HG02588 (cell line): ENCODE data around the gene KMT5C.

Experiments
- ATAC-seq: cut with Tn5 transposase; IDR thresholded peaks from one replicate; pipeline ENCODE4 v1.9.1; 2021; ENCODE audit warnings: mild to moderate bottlenecking, moderate library complexity; ENCODE audit not compliant: unreplicated experiment

Gene KMT5C

GRCh38 chr19:55366790-55367189 is 27.1 kb downstream of the KMT5C start:
- ATAC-seq: no peak

GRCh38 chr19:55368106-55368505 is 28.4 kb downstream of the KMT5C start:
- no peak for ATAC-seq

DNA sequence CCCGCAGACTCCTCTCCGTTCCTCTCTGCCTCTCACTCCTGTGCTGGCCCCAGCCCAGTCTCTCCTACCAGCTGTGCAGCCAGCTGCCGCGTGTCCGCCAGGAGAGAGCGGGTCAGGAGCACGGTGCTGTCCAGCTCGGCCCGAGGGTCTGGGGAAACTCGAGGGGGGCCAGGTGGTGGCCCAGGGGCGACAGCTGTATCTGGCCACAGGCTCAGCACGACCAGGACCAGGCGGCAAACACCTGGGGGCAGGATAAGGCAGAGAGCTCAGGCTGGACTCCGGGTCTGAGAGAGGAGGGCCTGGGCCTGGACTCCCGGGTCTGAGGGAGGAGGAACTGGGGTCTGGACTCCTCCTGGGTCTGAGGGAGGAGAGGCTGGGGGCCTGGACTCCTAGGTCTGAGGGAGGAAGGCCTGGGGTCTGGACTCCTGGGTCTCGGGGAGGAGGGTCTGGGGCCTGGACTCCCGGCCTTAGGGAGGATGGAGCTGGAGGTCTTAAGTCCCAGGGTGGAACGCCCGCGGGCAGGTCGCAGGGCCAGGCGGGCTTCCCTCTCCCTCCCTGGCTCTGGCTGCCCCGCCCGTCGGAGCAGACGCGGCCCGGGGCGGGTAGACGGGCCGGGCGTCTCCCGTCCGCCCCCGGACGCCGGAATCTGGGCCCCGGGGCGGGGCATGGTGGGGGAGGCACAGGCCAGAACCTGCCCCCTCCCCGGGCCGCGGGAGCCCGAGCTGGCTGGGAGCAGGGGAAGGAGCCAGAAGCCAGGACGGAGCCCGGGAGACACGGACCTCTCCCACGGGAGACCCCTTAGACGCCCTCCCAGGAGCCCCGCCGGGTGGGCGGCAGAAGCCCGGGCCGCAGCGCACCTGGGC is 29.3 kb downstream of the KMT5C start:
- no peak for ATAC-seq

GRCh38 chr19:55369653-55370304 is 30.1 kb downstream of the KMT5C start:
- no peak for ATAC-seq

DNA sequence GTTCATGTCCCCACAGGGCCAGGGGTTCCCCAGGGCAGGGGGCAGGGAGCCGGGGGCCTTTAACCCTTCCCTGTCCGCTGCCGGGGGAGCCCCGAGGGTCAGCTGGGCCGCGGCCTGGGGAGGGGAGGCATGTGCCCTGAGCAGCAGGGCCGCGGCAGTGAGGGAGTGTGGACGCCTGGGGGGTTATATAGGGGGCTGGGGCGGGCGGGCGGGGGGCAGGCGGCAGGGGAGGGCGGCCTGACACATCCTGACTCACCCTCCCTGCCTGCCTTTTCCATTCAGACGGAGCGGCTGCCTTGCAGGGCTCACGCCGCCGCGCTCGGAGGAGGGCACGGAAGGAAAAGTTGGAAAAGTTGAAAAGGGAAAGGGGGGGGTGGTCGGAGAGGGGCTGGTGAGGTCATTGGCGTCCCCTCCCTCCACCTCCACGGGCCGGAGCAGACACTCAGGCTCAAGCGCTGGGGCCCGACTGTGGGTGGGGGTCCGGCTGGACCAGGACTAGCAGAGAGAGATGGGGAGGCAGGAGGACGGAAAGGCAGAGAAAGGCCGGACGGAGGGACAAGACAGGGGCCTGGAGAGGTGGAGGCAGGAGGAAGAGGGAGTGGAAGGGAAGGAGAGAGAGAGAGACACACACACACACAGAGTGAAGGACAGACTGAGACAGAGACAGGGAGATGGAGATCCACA is 30.8 kb downstream of the KMT5C start, which contains the start of gene IL11:
Gene IL11, minus strand, starts transcription at position 159 of the 684 bp plus-strand sequence. Its CDS starts 153 bp downstream, at position 6.
- ATAC-seq: no peak

- ATAC-seq: no peak
Measured at GRCh38 chr19:55372316-55373081, 32.8 kb downstream of the KMT5C start.

- no peak for ATAC-seq
Measured at GRCh38 chr19:55373306-55373992, 33.8 kb downstream of the KMT5C start.

DNA sequence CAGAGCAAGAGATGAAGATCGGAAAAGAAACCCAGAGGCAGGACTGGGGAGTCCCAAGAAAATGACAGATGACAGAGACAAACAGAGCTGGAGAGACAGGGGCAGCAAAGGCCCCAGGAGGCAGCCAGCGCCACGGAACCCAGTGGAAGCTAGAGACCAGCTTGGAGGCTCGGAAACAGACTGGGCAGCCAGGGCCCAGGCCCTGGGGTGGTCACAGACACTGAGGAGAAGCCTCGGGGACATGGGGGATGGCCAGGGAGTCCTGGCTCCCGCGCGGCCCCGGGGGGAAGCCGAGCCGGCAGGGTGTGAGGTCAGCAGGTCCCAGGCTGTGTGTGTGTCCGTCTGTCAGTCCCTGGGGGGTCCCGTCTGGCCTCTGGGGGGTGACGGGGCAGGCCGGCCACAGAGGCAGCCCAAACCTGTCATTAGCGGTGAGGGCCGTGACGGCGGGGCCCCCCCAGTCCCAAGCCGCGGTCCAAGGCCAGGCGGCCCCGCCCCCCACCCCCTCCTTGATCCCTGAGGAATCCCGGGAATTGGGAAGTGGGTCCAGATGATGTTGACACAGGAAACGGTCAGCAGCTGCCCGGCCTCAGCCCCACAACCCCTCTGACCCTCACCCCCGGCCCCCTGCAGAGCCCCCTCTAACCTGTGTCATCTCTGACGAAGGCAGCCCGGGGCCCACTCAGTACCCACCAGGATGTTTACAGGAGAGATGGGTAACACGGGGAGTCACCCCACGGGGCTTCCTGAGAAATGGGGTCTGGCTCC is 34.5 kb downstream of the KMT5C start:
- ATAC-seq: no peak

DNA sequence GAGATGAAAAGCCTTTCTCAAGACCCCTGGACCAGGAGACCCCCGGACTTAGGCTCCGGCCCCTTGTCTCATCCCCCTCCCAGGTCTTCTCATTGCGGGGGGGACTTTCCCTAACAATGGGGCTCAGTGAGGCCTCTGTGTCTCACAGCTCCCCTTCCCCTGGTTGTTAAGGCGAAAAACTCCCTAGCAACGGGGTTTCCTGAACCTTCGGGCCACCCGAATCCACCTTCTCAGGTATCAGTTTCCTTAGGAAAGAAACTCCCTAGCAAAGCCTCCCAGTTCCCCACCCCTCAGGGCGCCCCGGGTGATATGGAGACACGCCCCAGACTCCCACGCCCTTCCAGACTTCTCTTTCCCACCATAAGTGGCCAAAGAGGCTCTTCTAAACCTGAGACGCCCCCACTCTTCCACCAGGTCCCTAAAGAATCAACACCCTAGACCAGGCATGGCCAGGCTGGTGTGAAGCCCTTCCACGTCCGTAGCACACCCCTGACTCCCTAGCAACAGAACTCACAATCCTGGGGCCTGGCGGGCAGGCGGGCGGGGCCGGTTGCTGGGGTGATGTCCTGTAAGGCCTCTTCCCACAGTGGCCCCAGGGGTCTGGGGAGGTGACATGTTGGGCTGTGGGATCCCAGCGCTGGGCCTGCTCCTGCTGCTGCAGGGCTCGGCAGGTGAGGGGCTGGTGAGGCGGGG is 36.7 kb downstream of the KMT5C start, which contains the start of gene TMEM190:
Gene TMEM190, plus strand, starts transcription at position 586 of the 693 bp plus-strand sequence. Its CDS starts 28 bp downstream, at position 614.
- ATAC-seq: no peak

DNA sequence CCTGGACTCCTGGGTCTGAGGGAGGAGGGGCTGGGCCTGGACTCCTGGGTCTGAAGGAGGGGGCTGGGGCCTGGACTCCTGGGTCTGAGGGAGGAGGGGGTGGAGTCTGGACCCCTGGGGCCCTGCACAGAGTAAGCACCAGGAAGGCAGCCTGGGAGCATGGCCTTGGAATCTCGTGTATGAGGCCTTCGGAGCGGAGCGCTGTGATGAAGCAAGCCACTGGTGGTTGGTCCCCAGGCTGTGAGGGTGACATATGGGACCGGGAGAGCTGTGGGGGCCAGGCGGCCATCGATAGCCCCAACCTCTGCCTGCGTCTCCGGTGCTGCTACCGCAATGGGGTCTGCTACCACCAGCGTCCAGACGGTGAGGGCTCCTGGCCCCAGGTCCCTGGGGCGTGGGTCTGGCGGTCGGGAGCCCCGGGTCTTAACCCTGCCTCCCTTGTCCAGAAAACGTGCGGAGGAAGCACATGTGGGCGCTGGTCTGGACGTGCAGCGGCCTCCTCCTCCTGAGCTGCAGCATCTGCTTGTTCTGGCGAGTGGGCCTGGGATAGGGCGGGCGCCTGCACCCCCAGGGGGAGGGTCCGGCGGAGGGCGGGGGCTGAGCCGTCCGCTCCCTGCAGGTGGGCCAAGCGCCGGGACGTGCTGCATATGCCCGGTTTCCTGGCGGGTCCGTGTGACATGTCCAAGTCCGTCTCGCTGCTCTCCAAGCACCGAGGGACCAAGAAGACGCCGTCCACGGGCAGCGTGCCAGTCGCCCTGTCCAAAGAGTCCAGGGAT is 37.9 kb downstream of the KMT5C start:
- ATAC-seq: no peak

DNA sequence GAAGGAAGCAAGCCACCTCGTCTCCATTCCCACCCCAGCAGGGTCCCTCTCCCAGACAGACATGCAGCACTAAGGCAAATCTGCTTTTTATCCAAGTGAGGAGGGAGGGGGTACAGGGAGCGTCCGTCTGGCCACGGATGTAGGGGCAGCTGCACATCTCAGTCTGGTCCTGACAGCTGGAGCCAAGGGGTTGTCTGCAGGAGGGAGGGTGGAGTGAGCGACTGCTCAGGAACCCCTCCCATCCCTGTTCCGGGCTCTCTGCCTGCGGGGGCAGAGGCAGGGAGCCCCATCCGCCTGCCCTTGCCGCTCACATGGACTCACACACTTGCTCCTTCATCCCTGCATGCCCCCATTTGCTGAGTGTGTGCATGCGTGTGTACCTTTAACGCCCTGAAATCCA is 39.5 kb downstream of the KMT5C start:
- no peak for ATAC-seq

GRCh38 chr19:55382013-55382412 is 42.3 kb downstream of the KMT5C start:
- ATAC-seq: no peak

DNA sequence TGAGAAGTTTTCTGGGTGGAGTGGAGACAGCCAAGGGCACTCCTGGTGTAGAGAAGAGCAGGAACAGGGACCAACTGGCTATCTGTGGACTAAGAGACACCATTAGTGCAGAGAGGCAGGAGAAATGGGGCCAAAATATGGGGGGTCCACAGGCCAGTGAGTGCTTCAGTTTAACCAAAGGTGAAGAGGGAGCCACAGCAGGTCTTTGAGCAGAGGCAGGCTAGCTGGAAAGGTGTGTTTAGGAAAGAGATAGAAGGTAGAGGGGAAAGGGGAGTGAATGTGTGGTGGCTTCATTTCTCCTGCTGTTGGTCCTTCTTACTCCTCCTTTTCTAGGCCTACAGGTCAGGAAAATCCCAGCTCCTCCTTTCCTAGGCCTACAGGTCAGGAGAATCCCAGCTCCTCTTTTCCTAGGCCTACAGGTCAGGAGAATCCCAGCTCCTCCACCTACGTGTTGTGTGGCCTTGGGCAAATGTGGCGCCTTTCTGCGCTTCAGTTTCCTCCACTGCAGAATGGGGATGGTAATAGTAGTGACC is 42.9 kb downstream of the KMT5C start:
- ATAC-seq: no peak

- no peak for ATAC-seq
Measured at GRCh38 chr19:55383279-55384130, 43.8 kb downstream of the KMT5C start.

DNA sequence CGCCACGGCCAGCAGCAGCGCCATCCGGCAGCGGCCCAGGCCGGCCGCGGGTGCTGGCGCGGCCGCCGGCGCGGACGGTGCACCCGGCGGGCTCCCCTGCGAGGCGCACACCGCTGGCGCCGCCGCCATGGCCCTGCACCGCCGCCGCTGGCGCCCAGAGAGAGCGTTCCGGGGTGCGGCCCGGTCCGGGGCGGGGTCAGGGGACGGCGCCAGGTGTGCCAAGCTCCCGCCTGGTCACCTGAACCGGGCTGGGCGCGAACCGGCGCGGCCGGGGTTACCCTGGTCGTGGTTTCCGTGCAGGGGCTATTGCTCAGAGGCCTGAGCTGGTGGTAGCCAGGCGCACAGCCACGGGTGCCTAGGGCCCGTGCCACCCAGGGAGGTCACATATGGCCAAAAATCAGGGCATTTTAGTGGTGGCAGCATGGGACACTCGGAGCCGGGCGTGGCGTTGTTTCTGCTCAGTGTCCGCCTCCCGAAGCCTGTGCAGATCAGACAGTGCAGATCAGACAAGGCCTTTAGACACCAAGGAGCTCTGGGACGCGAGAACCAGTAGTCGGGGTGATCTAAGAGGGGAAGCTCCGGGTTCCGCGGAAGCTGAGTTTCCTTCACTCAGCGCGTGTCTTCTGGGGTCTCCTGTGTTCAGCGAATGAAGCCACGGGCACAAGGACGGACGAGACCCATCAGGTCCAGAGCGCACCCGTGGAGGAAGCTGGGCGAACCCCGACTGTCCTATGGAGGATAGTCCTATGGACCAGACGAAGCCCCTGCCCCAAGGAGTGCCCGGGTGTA is 44.6 kb downstream of the KMT5C start, which contains the start of gene TMEM238:
Gene TMEM238, minus strand, starts transcription at position 162 of the 789 bp plus-strand sequence. Its CDS starts 33 bp downstream, at position 129.
- no peak for ATAC-seq
